Panc1 (cell line): Measurements from ENCODE around the gene HABP4. TPM values are rescaled to one million over a fixed set of nuclear protein-coding genes. Genes with fewer than 3 reads are reported as not detected.

Experiments
- ATAC-seq: fragments of 200-7000 bp; cut with Tn5 transposase; 2 replicates; pipeline ENCODE4 v1.9.1; 2020; ENCODE audit warnings: mild to moderate bottlenecking, moderate library complexity
- BruUV-seq: library from RNA; stranded (reverse); fragments of 400-500 nt; replicated peaks from 2 replicates; lab custom pipeline; 2021; lab: Mats Ljungman, UMichigan
- CTCF ChIA-PET: fragments of 300-600 bp; sonication (Branson Sonifier 250); formaldehyde crosslinking; loops from one replicate; lab custom pipeline; 2022; ENCODE audit warnings: antibody characterized with exemption; lab: Charles Lee
- POLR2A ChIA-PET: fragments of 300-600 bp; sonication (Branson Sonifier 250); formaldehyde crosslinking; loops from one replicate; lab custom pipeline; 2022; ENCODE audit warnings: antibody characterized with exemption; lab: Charles Lee
- DNase-seq: peaks from one replicate; pipeline ENCODE4 v3.0.0-alpha.2; 2010; ENCODE audit warnings: low read depth, low spot score
- H3K27ac ChIP-seq: 2 replicates; pipeline ENCODE4 v1.5.1; 2011; ENCODE audit warnings: mild to moderate bottlenecking, low read length, inconsistent platforms
- H3K27me3 ChIP-seq: fragments of 200-500 bp; sonication (Bioruptor generic); 2 replicates; pipeline ENCODE4 v1.6.0; 2014; ENCODE audit warnings: low read length, inconsistent platforms; ENCODE audit not compliant: control insufficient read depth, insufficient read depth
- H3K36me3 ChIP-seq: fragments of 200-500 bp; sonication (Bioruptor generic); 2 replicates; pipeline ENCODE4 v1.5.1; 2014; ENCODE audit warnings: inconsistent platforms, mild to moderate bottlenecking, low read length, moderate library complexity; ENCODE audit not compliant: control insufficient read depth, insufficient read depth
- H3K4me1 ChIP-seq: 2 replicates; pipeline ENCODE4 v1.5.1; 2011; ENCODE audit warnings: inconsistent platforms, mild to moderate bottlenecking, low read length, moderate library complexity; ENCODE audit not compliant: control insufficient read depth, insufficient read depth
- H3K4me3 ChIP-seq, 2 experiments: 2 replicates each; pipeline ENCODE4 v1.5.1; 2011 to 2012; ENCODE audit warnings: low read depth in 2 of 2, low read length in 2 of 2, mild to moderate bottlenecking in 2 of 2, inconsistent platforms in 1 of 2, moderate library complexity in 1 of 2
- H3K9me3 ChIP-seq: fragments of 200-500 bp; sonication (Bioruptor generic); 2 replicates; pipeline ENCODE4 v1.5.1; 2014; ENCODE audit warnings: low read depth, mild to moderate bottlenecking, inconsistent platforms, low read length, moderate library complexity; ENCODE audit not compliant: control insufficient read depth, insufficient read depth
- CTCF ChIP-seq: fragments of 450-650 bp; IDR thresholded peaks from 2 replicates; pipeline ENCODE4 v1.5.1; 2017; ENCODE audit warnings: mild to moderate bottlenecking
- POLR2AphosphoS5 ChIP-seq: IDR thresholded peaks from 2 replicates; pipeline ENCODE4 v1.6.1; 2012; ENCODE audit warnings: mild to moderate bottlenecking, low read depth, low read length, moderate library complexity
- REST ChIP-seq, 2 experiments: IDR thresholded peaks; 2 replicates each; pipeline ENCODE4 v1.6.1; 2011 to 2012; ENCODE audit warnings: low read depth in 2 of 2, control low read depth in 1 of 2, low read length in 1 of 2, mild to moderate bottlenecking in 1 of 2, moderate library complexity in 1 of 2; ENCODE audit not compliant: insufficient read depth in 1 of 2
- SIN3A ChIP-seq: IDR thresholded peaks from 2 replicates; pipeline ENCODE4 v1.6.1; 2012; ENCODE audit warnings: low read depth, mild to moderate bottlenecking, low read length, moderate library complexity, borderline replicate concordance; ENCODE audit not compliant: insufficient read depth
- in situ Hi-C: cut with HindIII; loops from 2 replicates; pipeline ENCODE4 v1.10.0; 2016; ENCODE audit warnings: low sequenced_read_pairs, low pct_unique_long_range_greater_than_20kb
- intact Hi-C: fragments of 100-400 bp; cut with micrococcal nuclease; formaldehyde crosslinking; loops from one replicate; pipeline ENCODE4 v1.10.0; 2022; ENCODE audit not compliant: unreplicated experiment
- total RNA-seq: library from RNA; stranded (reverse); gene quantifications from one replicate; pipeline ENCODE4 v1.2.1, GENCODE V29; 2021; ENCODE audit not compliant: unreplicated experiment

The HABP4 gene
- total RNA-seq, 1 experiment from 2014 or later, result 32.3 TPM

GRCh38 chr9:96441798-96442445 is 8.0 kb upstream of the HABP4 start:
- no peaks in the 10 kb centered on the region for H3K4me1 ChIP-seq
- no peaks in the 10 kb centered on the region for H3K27me3 ChIP-seq
- no peak overlapping the region for H3K27ac ChIP-seq
- in situ Hi-C loops (no loop called here), intact Hi-C loops (no loop called here)
- ChIA-PET POLR2A (no interaction called here), CTCF (interaction anchor here (0.6 to 1.4 kb wide), 3 partner anchors 10 to 202 kb away, joined by 4 to 19 read pairs (median 15); no protein-coding TSS in a partner anchor)
- ATAC-seq (peak; percentile 65; the same call in 1 of the 2 replicates), DNase-seq (no peak)
- H3K4me3 ChIP-seq, result no peak overlapping the region
- no TSS peak for BruUV-seq
- H3K36me3 ChIP-seq, result no peaks in the 10 kb centered on the region
- no peaks in the 10 kb centered on the region for H3K9me3 ChIP-seq
- TF ChIP-seq CTCF (peak; percentile 73), SIN3A (no peak)

GRCh38 chr9:96442491-96442890 is 7.5 kb upstream of the HABP4 start:
- no peaks in the 10 kb centered on the region for H3K9me3 ChIP-seq
- POLR2A ChIA-PET, result no interaction called here
- no peaks in the 10 kb centered on the region for H3K36me3 ChIP-seq
- in situ Hi-C loops (no loop called here), intact Hi-C loops (no loop called here)
- no peak for DNase-seq
- H3K4me1 ChIP-seq, result no peaks in the 10 kb centered on the region
- H3K4me3 ChIP-seq, result no peak overlapping the region
- no peaks in the 10 kb centered on the region for H3K27me3 ChIP-seq
- H3K27ac ChIP-seq, result no peak overlapping the region
- CTCF ChIA-PET, result interaction anchor here (0.6 to 1.4 kb wide), 4 partner anchors 9 to 202 kb away, joined by 4 to 19 read pairs (median 11); no protein-coding TSS in a partner anchor
- no TSS peak for BruUV-seq
- TF ChIP-seq REST (IDR thresholded peaks at IDR 0.05; ENCODE audit: insufficient read depth in 1 of 2, low read depth in 2 of 2, low read length in 1 of 2), result no peak
- no peak for TF ChIP-seq SIN3A
- TF ChIP-seq CTCF, result no peak
- TF ChIP-seq POLR2AphosphoS5, result no peak
- ATAC-seq, result no peak
